Epithelial cell of umbilical artery (primary cell): ENCODE data around the gene TMEM74B. TPM values are rescaled to one million over a fixed set of nuclear protein-coding genes. Genes with fewer than 3 reads are reported as not detected.

Experiments
- total RNA-seq: library from RNA; depleted of rRNA; stranded (reverse); fragments of >200 nt; gene quantifications from 2 replicates; pipeline ENCODE4 v1.2.3, GENCODE V29; 2014

The TMEM74B gene
- total RNA-seq = 0.32 TPM in 1 of 2 replicates, not detected in the other

GRCh38 chr20:1184638-1185315 is at the start of gene TMEM74B:
Gene TMEM74B, minus strand, starts transcription at chr20:1184981. Its CDS starts 1,180 bp downstream, at chr20:1183801.

GRCh38 chr20:1225783-1226654 is 41.2 kb upstream of the TMEM74B start, which contains the start of gene RAD21L1:
Gene RAD21L1, plus strand, starts transcription at chr20:1226044. Its CDS starts 2,410 bp downstream, at chr20:1228454.

GRCh38 chr20:1202762-1203504 is 18.2 kb upstream of the TMEM74B start, which contains the start of gene C20orf202:
Gene C20orf202, plus strand, starts transcription at chr20:1203454. Its CDS starts 132 bp downstream, at chr20:1203586.

Other genes with a start within 250 kb of the TMEM74B start
- not detected in 2 replicates for gene RSPO4, start 182.7 kb downstream of the TMEM74B start, total RNA-seq
- 27.3 and 38.1 TPM in 2 replicates for gene PSMF1, start 66.4 kb downstream of the TMEM74B start, total RNA-seq
- gene C20orf202, start 18.5 kb upstream of the TMEM74B start, total RNA-seq = not detected in 2 replicates
- 0.15 TPM in 1 of 2 replicates, not detected in the other for gene RAD21L1, start 41.1 kb upstream of the TMEM74B start, total RNA-seq
- gene SNPH, start 81.3 kb upstream of the TMEM74B start, total RNA-seq = 4.9 and 6.8 TPM in 2 replicates
- gene SDCBP2, start 144.2 kb upstream of the TMEM74B start, total RNA-seq = 3.9 and 5.9 TPM in 2 replicates
- 205 and 295 TPM in 2 replicates for gene FKBP1A, start 208.1 kb upstream of the TMEM74B start, total RNA-seq